CD14-positive monocyte (primary cell): ENCODE data around the gene ADO. TPM values are rescaled to one million over a fixed set of nuclear protein-coding genes. Genes with fewer than 3 reads are reported as not detected.

Experiments
- DNase-seq, 3 donors: peaks; one replicate each; pipeline ENCODE4 v3.0.0-alpha.2; 2011 to 2022
- H2AFZ ChIP-seq: 2 replicates; pipeline ENCODE4 v1.6.0; 2012; ENCODE audit warnings: mild to moderate bottlenecking, low read depth, low read length, inconsistent platforms; ENCODE audit not compliant: insufficient read depth, poor library complexity, severe bottlenecking
- H3K27ac ChIP-seq, 2 donors: 1 replicate in 1 of 2; 2 replicates in 1 of 2; pipeline ENCODE4 v1.5.1; 2012 to 2013; ENCODE audit warnings: low read length in 2 of 2, control low read depth in 1 of 2, inconsistent platforms in 1 of 2, low read depth in 1 of 2, mild to moderate bottlenecking in 1 of 2
- H3K27me3 ChIP-seq, 2 donors: one replicate each; pipeline versions ENCODE4 v1.6.0 to v1.6.1; 2011 to 2013; ENCODE audit warnings: low read length in 2 of 2; ENCODE audit not compliant: control insufficient read depth in 2 of 2, insufficient read depth in 2 of 2
- H3K36me3 ChIP-seq, 2 donors: replicated peaks in 1 of 2; 1 replicate in 1 of 2; 2 replicates in 1 of 2; pipeline versions ENCODE4 v1.5.1 to v1.6.1; 2012 to 2013; ENCODE audit warnings: low read length in 2 of 2, control low read depth in 1 of 2, inconsistent platforms in 1 of 2, mild to moderate bottlenecking in 1 of 2; ENCODE audit not compliant: insufficient read depth in 2 of 2, control insufficient read depth in 1 of 2
- H3K4me1 ChIP-seq, 2 donors: 1 replicate in 1 of 2; 2 replicates in 1 of 2; pipeline versions ENCODE4 v1.5.1 to v1.6.1; 2012 to 2013; ENCODE audit warnings: low read length in 2 of 2, control low read depth in 1 of 2, inconsistent platforms in 1 of 2, mild to moderate bottlenecking in 1 of 2, moderate library complexity in 1 of 2; ENCODE audit not compliant: insufficient read depth in 2 of 2, control insufficient read depth in 1 of 2
- H3K4me2 ChIP-seq: replicated peaks from 2 replicates; pipeline ENCODE3; 2012; ENCODE audit warnings: low read length, moderate library complexity, mild to moderate bottlenecking; ENCODE audit not compliant: poor library complexity, severe bottlenecking; ENCODE audit errors: extremely low read depth
- H3K4me3 ChIP-seq, 3 experiments: fragments of 200-600 bp in 1 of 3; sonication (generic) in 1 of 3; replicated peaks in 1 of 3; 1 replicate in 2 of 3; 2 replicates in 1 of 3; pipeline ENCODE4 v1.5.1; 2011 to 2013; ENCODE audit warnings: low read length in 3 of 3, mild to moderate bottlenecking in 3 of 3, control low read depth in 2 of 3, low read depth in 2 of 3, inconsistent platforms in 1 of 3, moderate library complexity in 1 of 3
- H3K79me2 ChIP-seq: 2 replicates; pipeline ENCODE4 v1.6.0; 2012; ENCODE audit warnings: mild to moderate bottlenecking, control low read depth, inconsistent platforms, low read length, moderate library complexity; ENCODE audit not compliant: insufficient read depth
- H3K9ac ChIP-seq: 2 replicates; pipeline ENCODE4 v1.6.0; 2017; ENCODE audit warnings: low read length, mild to moderate bottlenecking; ENCODE audit not compliant: insufficient read depth, poor library complexity, severe bottlenecking
- H3K9me3 ChIP-seq, 2 donors: replicated peaks in 1 of 2; 1 replicate in 1 of 2; 2 replicates in 1 of 2; pipeline versions ENCODE4 v1.5.1 to v1.6.1; 2012 to 2013; ENCODE audit warnings: low read length in 2 of 2, control low read depth in 1 of 2; ENCODE audit not compliant: control insufficient read depth in 1 of 2, insufficient read depth in 1 of 2
- H4K20me1 ChIP-seq: 2 replicates; pipeline ENCODE4 v1.6.0; 2012; ENCODE audit warnings: mild to moderate bottlenecking, low read length, control low read depth, moderate library complexity; ENCODE audit not compliant: insufficient read depth
- H3K27ac Mint-ChIP-seq, 7 donors: one replicate each; pipeline ENCODE4 v1.8.0; 2020; ENCODE audit warnings: mild to moderate bottlenecking in 7 of 7, mixed read lengths in 7 of 7, moderate library complexity in 6 of 7, inconsistent platforms in 2 of 7
- H3K27me3 Mint-ChIP-seq, 3 donors: one replicate each; pipeline ENCODE4 v1.8.0; 2021 to 2022; ENCODE audit warnings: low read depth in 3 of 3, mild to moderate bottlenecking in 3 of 3, mixed read lengths in 3 of 3, moderate library complexity in 3 of 3, inconsistent platforms in 1 of 3
- H3K36me3 Mint-ChIP-seq, 2 donors: one replicate each; pipeline ENCODE4 v1.8.0; 2020; ENCODE audit warnings: mixed read lengths in 2 of 2, inconsistent platforms in 1 of 2, mild to moderate bottlenecking in 1 of 2
- H3K4me1 Mint-ChIP-seq: one replicate; pipeline ENCODE4 v1.8.0; 2020; ENCODE audit warnings: mild to moderate bottlenecking, mixed read lengths
- H3K4me3 Mint-ChIP-seq, 2 donors: one replicate each; pipeline ENCODE4 v1.8.0; 2020; ENCODE audit warnings: mild to moderate bottlenecking in 2 of 2, mixed read lengths in 2 of 2, moderate library complexity in 1 of 2
- H3K9me3 Mint-ChIP-seq, 7 donors: one replicate each; pipeline ENCODE4 v1.8.0; 2020 to 2022; ENCODE audit warnings: mixed read lengths in 7 of 7, mild to moderate bottlenecking in 6 of 7, moderate library complexity in 6 of 7, inconsistent platforms in 2 of 7
- CTCF ChIP-seq: fragments of 200-600 bp; IDR thresholded peaks from one replicate; pipeline ENCODE4 v1.8.0; 2022; ENCODE audit warnings: antibody characterized with exemption, mild to moderate bottlenecking
- WGBS: methylation state at CpG from one replicate; pipeline ENCODE4 v1.1.5; 2013; ENCODE audit warnings: missing lambda C conversion rate; ENCODE audit not compliant: insufficient coverage; 5-methylcytosine and 5-hydroxymethylcytosine counted together
- intact Hi-C, 2 donors: fragments of 100-400 bp; cut with micrococcal nuclease; formaldehyde crosslinking; loops; one replicate each; pipeline versions ENCODE4 v1.15.0 to v1.15.1; 2023
- polyA plus RNA-seq, 3 donors: library from polyadenylated mRNA; depleted of rRNA in 1 of 3; unstranded in 2 of 3; stranded (reverse) in 1 of 3; fragments of 300-500 nt in 2 of 3; fragments of >200 nt in 1 of 3; fragmentation: Illumina TruSeq in 2 of 3; gene quantifications; 1 replicate in 2 of 3; 2 replicates in 1 of 3; pipeline ENCODE4 v1.2.3, GENCODE V29; 2012 to 2021

The ADO gene
- polyA plus RNA-seq, 3 donors, result 5.7 to 7.0 (median 6.2) TPM

- H3K9me3 ChIP-seq, result no peaks in the 10 kb centered on the region
- no peak overlapping the region for H3K27ac Mint-ChIP-seq
- H3K27me3 Mint-ChIP-seq, result peaks cover 0 to 7% (median 2%) of the 10 kb centered on the region in 3 donors
- DNase-seq, result peak in 1 of 3 donors; percentile 20
- no peak overlapping the region for H3K27ac ChIP-seq
- 42% methylated on average over 1 of the region's 2 CpGs for WGBS
- peaks cover 17% of the 10 kb centered on the region for H3K4me1 Mint-ChIP-seq
- H3K36me3 Mint-ChIP-seq, result no peaks in the 10 kb centered on the region
- H3K9ac ChIP-seq, result no peak overlapping the region
- H4K20me1 ChIP-seq, result no peaks in the 10 kb centered on the region
- no peak overlapping the region for H3K4me3 ChIP-seq
- H3K79me2 ChIP-seq, result no peaks in the 10 kb centered on the region
- intact Hi-C loops, result no loop called here
- H3K27me3 ChIP-seq, result no peaks in the 10 kb centered on the region
- TF ChIP-seq CTCF, result no peak
- no peak overlapping the region for H2AFZ ChIP-seq
- H3K36me3 ChIP-seq, result no peaks in the 10 kb centered on the region
- H3K9me3 Mint-ChIP-seq, result no peaks in the 10 kb centered on the region
- H3K4me2 ChIP-seq, result no peak overlapping the region
- no peak overlapping the region for H3K4me3 Mint-ChIP-seq
- peaks cover 9 to 10% of the 10 kb centered on the region in 2 donors for H3K4me1 ChIP-seq
Measured at GRCh38 chr10:62831346-62831745, 26.8 kb downstream of the ADO start.

GRCh38 chr10:62839590-62839989 is 35.1 kb downstream of the ADO start:
- H3K9me3 Mint-ChIP-seq, result peaks cover 0 to 2% (median 0%) of the 10 kb centered on the region in 7 donors
- no peaks in the 10 kb centered on the region for H4K20me1 ChIP-seq
- H3K4me1 Mint-ChIP-seq, result peaks cover 17% of the 10 kb centered on the region
- no CpG with 5 or more reads among the region's 2 CpGs for WGBS
- peaks cover 7 to 12% of the 10 kb centered on the region in 2 donors for H3K4me1 ChIP-seq
- no peak overlapping the region for H3K27ac ChIP-seq
- no peak overlapping the region for H3K9ac ChIP-seq
- H3K27ac Mint-ChIP-seq, result peak overlapping the region in 2 of 7 donors; percentile 5 to 63
- no peaks in the 10 kb centered on the region for H3K79me2 ChIP-seq
- no peaks in the 10 kb centered on the region for H3K36me3 Mint-ChIP-seq
- H3K4me3 Mint-ChIP-seq, result peak overlapping the region in 1 of 2 donors; percentile 7
- H2AFZ ChIP-seq, result no peak overlapping the region
- no peaks in the 10 kb centered on the region for H3K27me3 ChIP-seq
- intact Hi-C loops, result no loop called here
- no peaks in the 10 kb centered on the region for H3K36me3 ChIP-seq
- H3K4me3 ChIP-seq, result no peak overlapping the region
- TF ChIP-seq CTCF, result no peak
- H3K27me3 Mint-ChIP-seq, result peaks cover 1 to 3% (median 3%) of the 10 kb centered on the region in 3 donors
- H3K9me3 ChIP-seq, result no peaks in the 10 kb centered on the region
- peak in 1 of 3 donors; percentile 46 for DNase-seq
- H3K4me2 ChIP-seq, result no peak overlapping the region
